Stimulated activated CD4-positive, alpha-beta T cell treated with anti-CD3 and anti-CD28 coated beads, Interleukin-2, amount 100 ng/mL, for 24 hours (primary cell): ENCODE data around the gene CCNL2.
"Not testable (repeated sequence)": the region's sequence is repeated elsewhere in the genome, so short reads cannot be mapped to it uniquely, and the experiment has no call there.

Experiments used
- DNase-seq, 2 donors: peaks; one replicate each; pipeline ENCODE4 v3.0.0-alpha.2; 2020

The CCNL2 gene

GRCh38 chr1:1419363-1419812, 20.3 kb upstream of the CCNL2 start:
- DNase-seq = no peak

GRCh38 chr1:1418464-1419362, 19.6 kb upstream of the CCNL2 start:
- DNase-seq = no peak

- DNase-seq = not testable (repeated sequence)
Measured at GRCh38 chr1:1417825-1418463, 18.8 kb upstream of the CCNL2 start.

- not testable (repeated sequence) for DNase-seq
Measured at GRCh38 chr1:1417396-1417795, 18.3 kb upstream of the CCNL2 start.

GRCh38 chr1:1415751-1416150, 16.6 kb upstream of the CCNL2 start:
- DNase-seq = no peak

- not testable (repeated sequence) for DNase-seq
Measured at GRCh38 chr1:1412311-1412902, 13.3 kb upstream of the CCNL2 start.

GRCh38 chr1:1411626-1412025, 12.5 kb upstream of the CCNL2 start:
- DNase-seq = no peak

- DNase-seq = not testable (repeated sequence)
Measured at GRCh38 chr1:1410238-1410637, 11.1 kb upstream of the CCNL2 start.

- peak; percentile 35 to 39 for DNase-seq
Measured at GRCh38 chr1:1407636-1408318, 8.6 kb upstream of the CCNL2 start.

GRCh38 chr1:1406821-1407635, 7.9 kb upstream of the CCNL2 start, which contains the start of gene MRPL20:
TSS of gene MRPL20 (minus strand) at chr1:1407293. CDS start at chr1:1407217, 76 bp downstream.
- DNase-seq = peak; percentile 95 to 97

- peak; percentile 30 to 31 for DNase-seq
Measured at GRCh38 chr1:1406101-1406820, 7.1 kb upstream of the CCNL2 start.

GRCh38 chr1:1403653-1404052, 4.5 kb upstream of the CCNL2 start:
- DNase-seq = no peak

- not testable (repeated sequence) for DNase-seq
Measured at GRCh38 chr1:1402901-1403392, 3.8 kb upstream of the CCNL2 start.

GRCh38 chr1:1402072-1402900, 3.2 kb upstream of the CCNL2 start:
- DNase-seq = peak; percentile 54 to 59

- no peak for DNase-seq
Measured at GRCh38 chr1:1401457-1402010, 2.4 kb upstream of the CCNL2 start.

GRCh38 chr1:1400576-1401456, 1.7 kb upstream of the CCNL2 start:
- no peak for DNase-seq

- DNase-seq = peak in 1 of 2 donors; percentile 47
Measured at GRCh38 chr1:1399872-1400575, 889 bp upstream of the CCNL2 start.

GRCh38 chr1:1398677-1399186, 403 bp downstream of the CCNL2 start:
- peak in 1 of 2 donors; percentile 33 for DNase-seq
